CD1c-positive myeloid dendritic cell (primary cell): Measurements from ENCODE around the gene FRAT1.
A peak's percentile ranks its signal among the peaks of the same experiment; 100 is the strongest.
"Not testable (repeated sequence)": the region's sequence is repeated elsewhere in the genome, so short reads cannot be mapped to it uniquely, and the experiment has no call there.

Source experiments
- DNase-seq: peaks from one replicate; pipeline ENCODE4 v3.0.0-alpha.2; 2016; ENCODE audit errors: extremely low spot score

The FRAT1 gene

DNA sequence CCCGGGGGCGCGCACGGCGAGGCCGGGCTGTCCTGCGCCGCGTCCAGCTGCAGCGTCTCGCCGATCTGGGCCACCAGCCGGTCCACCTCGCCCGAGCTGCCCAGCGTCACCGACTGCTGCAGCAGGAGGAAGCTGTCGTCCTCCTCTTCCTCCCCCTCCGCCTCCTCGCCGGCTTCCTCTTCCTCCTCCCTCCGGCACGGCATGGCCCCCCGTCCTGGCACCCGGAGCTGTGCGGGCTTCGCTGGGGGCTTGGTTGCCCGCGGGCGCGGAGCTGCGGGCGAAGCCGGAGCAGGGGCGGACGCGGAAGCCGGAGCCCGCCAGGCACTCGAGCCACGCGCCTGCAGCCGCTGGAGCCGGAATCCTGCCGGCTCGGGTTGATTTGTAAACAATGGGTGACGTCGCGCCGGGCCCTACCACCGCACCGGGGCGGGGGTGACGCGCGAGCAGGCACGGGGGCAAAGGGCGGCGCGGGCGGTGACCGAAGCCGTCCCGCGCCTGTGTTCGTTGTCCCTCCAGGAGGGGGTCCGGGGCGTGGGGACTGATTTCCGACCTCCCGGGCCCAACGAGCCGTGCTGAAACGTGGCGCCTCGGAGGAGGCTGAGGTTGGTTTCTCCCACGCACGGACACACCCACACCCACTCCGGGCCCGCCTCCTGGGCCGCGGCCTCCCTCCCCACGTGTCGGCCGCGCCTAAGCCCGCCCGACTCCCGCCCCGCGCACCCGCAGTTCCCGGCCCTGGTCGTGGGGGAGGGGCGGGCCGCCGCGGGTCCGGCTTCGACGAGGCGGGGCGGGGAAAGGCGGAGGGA lies 15.5 kb downstream of the FRAT1 start, which contains the start of gene FRAT2:
TSS of gene FRAT2 (minus strand) at position 360 of the 806 bp plus-strand sequence. CDS start at position 203, 157 bp downstream.
- DNase-seq = peak; percentile 92

DNA sequence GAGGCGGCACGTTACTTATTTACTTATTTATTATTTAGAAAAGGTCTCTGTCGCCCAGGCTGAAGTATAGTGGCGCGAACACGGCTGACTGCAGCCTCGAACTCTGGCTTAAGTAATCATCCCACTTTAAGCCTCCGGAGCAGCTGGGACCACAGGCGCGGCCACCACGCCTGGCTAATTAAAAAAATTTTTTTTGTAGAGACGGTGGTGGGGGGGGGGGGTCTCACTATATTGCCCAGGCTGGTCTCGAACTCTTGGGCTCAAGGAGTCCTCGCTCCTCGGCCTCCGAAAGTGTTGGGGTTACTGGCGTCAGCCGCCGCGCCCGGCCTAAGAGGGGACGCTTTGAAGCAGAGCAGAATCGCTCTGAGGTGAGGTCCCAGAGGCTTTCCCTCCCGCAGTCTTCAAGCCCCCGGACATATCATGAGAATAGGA lies 16.1 kb downstream of the FRAT1 start:
- no peak for DNase-seq

DNA sequence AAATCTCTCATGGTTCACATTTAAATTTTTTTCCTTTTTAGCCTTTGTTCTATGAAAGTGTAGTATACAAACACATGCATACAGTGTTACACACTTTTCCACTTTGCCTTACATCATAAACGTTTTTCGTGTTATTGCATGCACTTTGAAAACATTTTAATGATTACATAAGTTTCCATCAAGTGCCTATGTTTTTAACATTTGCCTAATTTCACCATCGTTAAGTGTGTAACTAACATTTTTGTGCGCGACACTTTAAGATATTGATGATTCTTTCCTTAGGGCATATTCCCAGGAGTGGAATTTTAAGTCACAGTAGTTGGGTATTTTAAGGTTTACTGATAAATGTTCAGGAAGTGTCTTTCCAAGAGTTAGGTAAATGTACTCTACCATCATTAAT lies 16.9 kb downstream of the FRAT1 start:
- peak; percentile 26 for DNase-seq

DNA sequence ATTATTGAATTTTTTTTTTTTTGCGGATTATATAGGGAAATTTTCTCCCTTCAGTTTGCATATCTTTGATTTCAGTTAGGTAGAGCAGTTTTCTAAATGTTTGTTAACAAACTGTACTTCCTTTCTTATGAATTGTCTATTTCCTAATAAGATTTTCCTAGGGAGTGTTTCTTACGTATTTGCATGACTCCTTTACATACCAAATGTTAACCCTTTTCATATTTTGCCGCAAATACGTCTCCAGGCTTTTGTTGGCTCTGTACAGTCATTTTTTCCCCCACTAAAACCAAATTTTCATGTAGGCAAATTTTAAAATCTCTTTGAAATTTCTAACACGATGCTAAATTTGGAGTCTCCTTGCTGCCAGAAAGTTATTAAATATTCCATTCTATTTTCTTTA lies 17.4 kb downstream of the FRAT1 start:
- DNase-seq = peak; percentile 26

DNA sequence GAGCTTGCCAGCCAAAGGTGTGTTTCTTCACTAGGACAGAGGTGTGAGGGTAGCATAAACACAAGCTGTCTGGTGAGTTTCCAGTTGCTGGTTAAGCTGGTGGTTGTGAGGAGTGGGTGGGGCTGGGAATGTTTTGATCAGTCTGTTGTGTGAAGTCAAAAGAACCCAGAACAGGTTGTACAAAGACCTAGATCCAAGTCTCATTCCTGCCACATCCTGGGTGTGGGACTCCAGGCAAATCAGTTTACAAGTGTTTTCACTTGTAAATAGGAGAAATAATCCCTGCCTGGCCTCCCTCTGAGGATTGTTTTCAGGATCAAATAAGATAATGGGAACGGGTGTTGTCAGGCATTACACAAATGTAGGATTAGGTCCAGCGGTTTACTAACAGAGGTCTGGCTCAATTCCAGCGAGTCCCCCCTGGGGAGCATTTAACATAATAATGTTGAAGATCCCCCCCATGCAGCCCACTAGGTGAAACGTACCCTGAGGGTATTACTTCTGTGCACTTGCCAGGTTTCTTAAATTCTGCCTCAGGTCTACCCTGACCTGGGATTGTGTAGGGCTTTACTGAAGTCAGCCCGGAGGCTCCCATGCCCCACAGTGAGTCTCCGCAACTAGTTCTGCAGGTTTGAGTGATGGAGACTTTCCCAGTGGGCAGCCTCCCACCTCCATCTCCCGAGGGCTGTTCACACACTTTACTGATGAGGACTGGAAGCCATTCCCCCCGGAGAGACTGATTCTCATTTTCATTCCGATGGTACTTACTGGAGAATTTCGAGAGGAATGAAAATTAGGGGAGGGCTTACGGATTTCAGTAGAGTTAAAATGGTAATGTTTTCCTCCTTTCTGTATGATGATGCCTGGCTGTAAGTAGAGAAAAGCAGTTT lies 18.1 kb downstream of the FRAT1 start:
- DNase-seq = peak; percentile 1

DNA sequence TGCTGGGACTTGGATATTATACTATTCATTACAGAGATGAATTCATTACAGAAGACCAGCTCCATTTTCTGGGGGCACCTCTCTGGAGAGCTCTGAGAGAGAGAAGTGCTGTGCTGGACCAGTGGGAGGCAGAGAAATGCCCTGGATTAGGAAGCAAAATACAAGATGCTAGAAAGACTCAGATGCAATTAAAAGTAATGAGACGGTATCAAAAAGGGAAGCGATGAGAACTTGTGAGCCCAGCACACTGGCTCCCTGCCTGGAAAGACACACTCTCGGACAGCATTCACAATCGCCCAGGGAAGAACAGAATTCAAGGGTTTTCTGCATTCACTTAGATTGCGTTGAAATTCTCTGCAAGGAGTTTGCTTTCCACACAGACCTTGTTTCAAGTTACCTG lies 19.0 kb downstream of the FRAT1 start:
- DNase-seq = no peak

DNA sequence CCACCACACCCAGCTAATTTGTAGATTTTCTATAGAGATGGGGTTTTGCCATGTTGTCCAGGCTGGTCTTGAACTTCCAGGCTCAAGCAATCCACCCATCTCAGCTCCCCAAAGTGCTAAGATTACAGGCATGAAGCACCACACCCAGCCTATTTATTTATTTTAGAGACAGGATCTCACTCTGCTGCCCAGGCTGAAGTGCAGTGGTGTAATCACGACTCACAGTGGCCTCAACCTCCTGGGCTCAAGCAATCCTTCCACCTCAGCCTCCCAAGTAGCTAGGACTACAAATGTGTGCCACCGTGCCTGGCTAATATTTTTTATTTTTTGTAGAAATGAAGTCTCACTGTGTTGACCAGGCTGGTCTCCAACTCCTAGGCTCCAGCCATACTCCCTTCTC lies 22.3 kb downstream of the FRAT1 start:
- no peak for DNase-seq

DNA sequence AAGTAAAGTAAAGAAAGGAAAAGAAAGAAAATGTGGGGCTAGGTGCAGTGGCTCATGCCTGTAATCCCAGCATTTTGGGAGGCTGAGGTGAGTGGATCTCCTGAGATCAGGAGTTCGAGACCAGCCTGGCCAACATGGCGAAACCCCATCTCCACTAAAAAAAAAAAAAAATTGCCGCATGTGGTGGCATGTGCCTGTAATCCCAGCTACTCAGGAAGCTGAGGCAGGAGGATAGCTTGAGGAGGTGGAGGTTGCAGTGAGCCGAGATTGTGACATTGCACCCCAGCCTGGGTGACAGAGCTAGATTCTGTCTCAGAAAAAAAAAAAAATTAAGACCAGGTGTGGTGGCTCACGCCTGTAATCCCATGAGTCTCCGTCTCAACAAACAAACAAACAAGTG lies 24.6 kb downstream of the FRAT1 start:
- not testable (repeated sequence) for DNase-seq

DNA sequence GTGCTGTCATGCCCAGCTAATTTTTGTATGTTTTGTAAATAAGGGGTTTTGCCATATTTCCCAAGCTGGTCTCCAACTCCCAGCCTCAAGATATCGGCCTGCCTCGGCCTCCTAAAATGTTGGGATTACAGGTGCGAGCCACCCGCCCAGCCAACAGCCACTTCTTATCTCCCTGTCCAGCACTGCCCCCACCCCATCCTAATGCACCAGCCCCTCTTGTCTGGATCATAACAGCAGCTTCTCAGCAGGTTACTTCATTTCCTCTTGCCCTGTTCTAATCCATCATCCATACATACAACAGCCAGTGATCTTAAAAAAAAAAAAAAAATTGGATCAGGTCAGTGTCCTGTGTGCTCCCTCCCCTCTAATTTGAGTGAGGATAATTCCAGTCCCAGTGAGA lies 28.2 kb downstream of the FRAT1 start:
- no peak for DNase-seq

DNA sequence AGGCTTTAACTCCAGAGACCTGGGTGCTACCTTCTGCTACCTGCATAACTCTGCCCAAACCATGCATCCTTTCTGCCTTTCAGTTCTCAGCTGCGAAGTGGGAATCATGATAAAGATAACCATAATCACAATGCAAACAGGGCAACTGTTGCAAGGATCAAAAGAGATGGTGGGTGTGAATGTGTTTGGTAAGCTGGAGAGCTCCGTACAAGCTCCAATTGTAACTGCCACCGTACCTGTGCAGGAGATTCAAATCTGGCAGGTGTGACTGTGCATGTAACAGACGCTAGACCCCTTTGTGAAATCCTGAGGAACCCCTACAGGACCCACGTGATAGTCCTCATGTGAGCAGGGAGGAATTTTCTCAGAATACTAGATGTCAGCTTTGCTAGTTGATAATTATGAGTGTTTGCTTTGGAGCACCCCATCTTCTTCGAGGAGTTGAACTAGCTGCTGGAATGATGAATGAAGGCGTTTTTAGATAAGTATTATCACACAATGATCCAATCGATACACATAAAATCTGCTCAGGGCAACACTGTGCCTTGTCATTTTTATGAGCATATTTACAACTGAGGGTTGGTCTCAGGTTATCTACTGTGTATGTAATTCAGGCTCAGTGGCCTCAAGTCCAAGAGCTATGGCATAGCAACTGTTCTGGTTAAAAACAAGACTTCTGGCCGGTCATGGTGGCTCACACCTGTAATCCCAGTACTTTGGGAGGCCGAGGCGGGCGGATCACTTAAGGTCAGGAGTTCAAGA lies 30.9 kb downstream of the FRAT1 start:
- DNase-seq = no peak

DNA sequence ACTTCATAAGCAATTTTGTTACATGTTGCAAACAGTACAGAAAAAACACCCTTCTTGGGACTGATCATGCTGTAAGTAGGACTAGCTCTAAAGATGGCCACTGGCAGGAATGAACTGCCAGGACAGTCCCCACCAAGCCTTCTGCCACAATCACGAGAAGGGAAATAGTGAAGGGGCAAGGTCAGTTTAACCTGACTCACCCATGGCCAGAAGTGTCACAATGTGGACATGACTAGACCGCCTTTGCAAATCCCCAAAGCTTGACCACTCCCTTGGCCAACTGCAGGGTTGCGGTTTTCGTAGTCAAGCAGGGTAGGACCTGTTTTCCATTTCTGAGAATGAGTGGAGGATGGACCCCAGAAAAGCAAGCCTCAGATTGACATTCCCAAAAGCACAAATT lies 34.9 kb downstream of the FRAT1 start:
- DNase-seq = peak; percentile 85

DNA sequence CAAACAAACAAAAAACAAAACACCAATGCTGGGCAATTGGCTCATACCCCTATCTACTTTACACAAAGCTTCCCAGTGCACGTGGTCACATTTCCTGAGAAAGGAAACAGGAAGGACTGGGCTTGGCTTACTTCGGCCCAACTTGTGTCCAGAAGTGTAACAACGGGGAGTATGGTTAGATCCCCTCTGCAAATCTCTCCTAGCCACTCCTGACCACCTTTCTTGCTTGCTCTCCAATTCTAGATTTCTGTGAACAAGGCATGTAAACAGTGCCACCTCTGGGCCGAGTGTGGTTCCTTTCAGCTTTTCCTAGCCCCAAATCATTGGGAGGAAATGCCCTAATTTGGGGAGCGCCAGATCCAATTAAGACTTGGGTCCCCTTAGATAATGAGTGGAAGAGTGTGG lies 36.5 kb downstream of the FRAT1 start:
- DNase-seq = peak; percentile 84

DNA sequence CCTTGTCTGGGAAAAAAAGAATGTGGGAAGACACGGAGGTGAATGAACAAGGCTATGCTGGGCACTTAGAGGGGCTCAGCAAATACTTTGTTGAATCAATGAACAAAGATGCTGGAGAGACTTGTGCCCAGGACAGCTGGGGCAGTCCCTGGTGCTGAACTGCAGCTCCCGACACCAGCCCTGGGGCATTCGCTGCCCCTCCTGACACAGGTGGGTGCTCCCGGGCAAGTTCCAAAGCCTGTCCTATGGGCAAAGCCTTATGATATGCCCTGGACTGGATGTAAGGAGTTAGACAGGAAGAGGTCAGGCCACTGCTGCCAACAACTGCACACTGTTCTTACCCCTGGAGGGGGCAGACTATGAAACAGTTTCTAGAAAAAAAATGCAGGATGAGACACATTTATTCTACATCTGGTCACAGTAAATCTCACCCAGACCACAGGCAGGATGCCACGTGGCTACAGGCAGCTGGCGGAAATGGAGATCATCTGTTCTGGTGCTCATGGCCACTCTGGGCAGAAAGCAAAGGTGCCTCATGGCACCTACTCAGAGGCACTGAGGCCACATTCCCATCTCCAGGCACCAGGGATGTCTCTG lies 37.3 kb downstream of the FRAT1 start:
- DNase-seq = no peak

DNA sequence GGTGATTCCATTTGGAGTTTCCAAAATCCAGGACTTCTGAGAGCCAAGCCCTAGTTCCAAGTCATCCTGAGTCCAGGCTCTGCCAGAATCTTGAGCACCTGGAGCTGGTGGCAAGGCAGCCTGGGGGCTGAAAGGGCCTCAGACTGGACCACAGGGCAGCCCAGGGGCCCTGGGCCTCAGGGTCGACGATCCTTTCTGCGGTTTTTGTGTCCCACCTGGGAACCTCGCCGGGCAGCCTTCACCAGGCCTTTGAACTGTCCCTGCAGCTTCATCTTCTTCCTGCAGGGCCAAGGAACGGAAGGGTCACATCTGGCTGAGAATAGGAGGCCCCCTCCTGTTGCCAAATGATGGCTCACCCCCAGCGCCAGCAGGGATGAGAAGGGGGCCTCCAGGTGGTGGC lies 37.8 kb downstream of the FRAT1 start:
- DNase-seq = no peak

DNA sequence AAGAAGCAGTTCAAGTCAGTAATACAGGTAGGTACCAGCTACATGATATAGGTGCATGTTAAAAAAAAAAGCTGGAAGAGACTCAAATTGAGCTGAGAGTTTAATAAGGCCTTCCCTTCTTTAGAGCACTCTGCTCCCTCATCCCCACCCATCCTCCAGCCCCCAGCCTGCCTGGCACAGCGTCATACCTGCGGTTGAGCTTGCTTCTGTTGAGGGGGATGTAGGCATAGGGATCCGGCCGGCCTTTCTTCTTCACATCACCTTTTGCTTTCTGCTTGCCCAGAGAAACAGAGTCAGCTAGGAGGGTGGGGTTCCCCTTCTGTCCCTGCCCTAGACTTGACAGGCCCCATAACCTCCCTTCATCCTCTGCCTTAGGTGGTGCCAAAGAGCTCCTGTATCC lies 39.3 kb downstream of the FRAT1 start:
- no peak for DNase-seq

DNA sequence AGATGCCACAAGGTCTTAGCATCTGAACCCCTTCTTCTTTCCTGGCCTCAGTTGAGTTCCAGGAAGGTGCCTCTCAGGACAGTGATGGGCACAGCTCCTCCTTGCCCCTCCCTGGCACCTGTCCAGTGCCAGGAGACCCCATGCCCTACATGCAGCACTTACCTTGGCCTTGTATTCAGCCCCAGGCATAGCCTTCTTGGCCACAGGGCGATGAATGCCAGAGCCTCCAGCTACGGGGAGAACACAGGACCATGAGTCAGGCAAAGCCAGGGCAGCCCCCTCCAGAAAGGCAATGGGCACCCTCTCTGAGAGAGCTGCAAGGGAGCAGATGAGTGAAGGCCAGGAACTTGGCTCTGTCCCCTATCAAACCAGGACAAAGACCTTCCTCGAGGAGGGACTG lies 39.7 kb downstream of the FRAT1 start:
- DNase-seq = no peak

DNA sequence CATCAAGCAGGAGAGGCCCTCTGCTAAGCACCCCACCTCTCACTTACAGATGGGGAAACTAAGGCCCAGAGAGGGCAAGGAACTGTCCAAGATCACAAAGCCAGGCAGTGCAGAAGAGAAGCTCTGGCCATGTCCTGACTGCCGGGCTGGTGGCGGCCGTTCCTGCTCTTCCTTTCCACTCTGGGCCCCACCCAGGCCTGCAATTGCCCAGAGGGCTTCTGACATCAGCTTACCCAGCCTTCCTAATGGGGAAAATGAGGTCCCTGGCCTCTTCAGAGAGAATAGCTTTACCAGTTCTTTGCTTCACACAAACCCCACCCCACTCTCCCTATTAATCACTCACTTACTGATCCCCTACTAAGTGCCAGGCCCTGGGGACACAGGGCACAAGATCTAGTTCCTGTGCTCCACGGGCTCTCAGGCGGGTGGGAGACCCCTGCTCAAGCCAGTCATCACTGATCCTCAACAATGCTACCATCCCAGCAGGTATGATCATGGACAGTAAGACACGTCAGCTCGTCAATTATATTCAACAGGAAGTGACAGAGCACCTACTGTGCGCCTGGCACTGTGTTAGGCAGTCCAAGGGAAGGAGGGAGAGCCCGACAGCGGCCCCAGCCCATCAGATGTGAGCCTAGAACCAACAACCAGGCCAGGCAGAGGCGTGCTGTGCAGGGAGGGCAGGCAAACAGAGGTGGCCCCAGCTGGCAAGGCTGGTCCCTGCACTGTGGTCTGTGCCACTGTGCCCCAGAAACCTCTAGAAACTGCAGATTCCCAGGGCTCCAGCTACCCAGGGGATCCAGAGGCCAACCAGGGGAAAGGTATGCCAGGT lies 41.9 kb downstream of the FRAT1 start:
- DNase-seq = no peak

DNA sequence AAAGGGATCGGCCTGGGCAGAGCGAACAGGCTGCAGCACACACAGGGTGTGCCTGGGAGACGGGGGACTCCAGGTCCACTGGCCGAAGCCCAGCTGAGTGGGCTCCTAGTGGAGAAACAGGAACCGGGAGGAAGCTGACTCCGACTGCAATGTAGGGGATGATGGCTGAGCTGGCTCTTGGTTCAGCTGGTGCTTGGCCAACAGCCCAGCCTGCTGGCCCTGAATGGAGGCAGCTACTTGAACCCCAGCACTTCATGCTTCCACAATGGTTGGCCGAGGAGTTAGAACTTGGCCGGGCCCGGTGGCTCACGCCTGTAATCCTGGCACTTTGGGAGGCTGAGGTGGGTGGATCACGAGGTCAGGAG lies 42.4 kb downstream of the FRAT1 start:
- peak; percentile 45 for DNase-seq

DNA sequence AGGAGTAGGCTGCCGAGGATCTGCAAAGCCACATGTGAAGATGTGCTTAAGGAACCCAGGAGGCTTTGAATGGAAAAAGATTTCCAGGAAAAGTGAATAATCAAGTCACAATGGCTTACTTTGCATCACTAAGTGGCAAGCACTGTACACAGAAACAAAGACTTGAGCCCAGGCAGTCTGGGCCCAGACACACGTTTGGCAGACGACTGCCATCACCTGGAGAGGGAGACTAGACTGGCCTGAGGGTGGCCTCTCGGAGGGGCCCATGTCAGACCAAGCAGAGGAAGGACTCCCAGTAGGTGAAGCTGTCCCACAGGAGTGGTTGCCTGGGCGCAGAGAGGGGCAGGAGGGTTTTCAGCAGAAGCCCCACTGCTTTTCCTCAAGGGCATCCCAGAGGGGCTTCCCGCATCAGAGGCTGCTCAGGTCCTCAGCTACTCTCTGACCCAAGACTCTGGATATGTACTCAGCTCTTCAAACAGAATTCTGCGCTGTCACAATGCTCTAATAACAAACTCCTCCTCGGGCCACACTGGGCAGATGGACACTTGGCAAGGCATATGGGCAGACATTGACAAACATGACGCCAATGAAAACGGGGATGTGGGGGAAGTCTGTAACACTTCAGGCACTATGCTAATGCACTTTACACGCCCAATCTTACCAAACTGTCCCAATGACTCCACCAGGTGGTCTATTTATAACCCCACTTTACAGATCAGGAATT lies 43.4 kb downstream of the FRAT1 start:
- no peak for DNase-seq

DNA sequence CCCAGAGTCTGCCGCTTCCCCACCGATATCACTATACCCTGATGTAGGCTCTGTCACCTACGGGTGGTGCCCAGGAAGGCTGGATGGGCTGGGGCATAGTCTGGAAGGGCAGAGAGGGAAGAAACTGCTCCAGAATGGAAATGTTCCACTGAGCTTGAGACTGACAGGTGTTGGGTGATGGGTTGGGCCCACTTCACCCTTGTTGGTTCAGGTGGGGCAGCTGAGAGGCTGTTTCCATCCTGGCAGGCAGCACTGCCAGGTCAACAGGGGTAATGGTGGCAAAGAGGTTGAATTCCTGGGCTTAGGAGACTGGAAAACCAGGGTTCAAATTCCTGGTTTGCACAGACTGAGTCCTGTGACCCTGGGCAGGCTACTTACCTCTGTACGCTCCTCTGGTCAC lies 44.0 kb downstream of the FRAT1 start:
- no peak for DNase-seq
